Esophagus (tissue), 2 donors: Measurements from ENCODE around the gene UCP3. TPM values are rescaled to one million over a fixed set of nuclear protein-coding genes. Genes with fewer than 3 reads are reported as not detected.

Experiments used
- H3K27ac ChIP-seq, 2 donors: one replicate each; pipeline ENCODE4 v1.5.1; 2013; ENCODE audit warnings: low read depth in 2 of 2, mild to moderate bottlenecking in 2 of 2, inconsistent platforms in 1 of 2, low read length in 1 of 2, moderate library complexity in 1 of 2
- H3K27me3 ChIP-seq, 2 donors: one replicate each; pipeline ENCODE4 v1.6.1; 2013; ENCODE audit warnings: low read length in 2 of 2, control low read depth in 1 of 2, mild to moderate bottlenecking in 1 of 2; ENCODE audit not compliant: insufficient read depth in 2 of 2, control insufficient read depth in 1 of 2
- H3K36me3 ChIP-seq, 2 donors: one replicate each; pipeline ENCODE4 v1.6.1; 2013; ENCODE audit warnings: low read length in 1 of 2; ENCODE audit not compliant: control insufficient read depth in 2 of 2, insufficient read depth in 2 of 2
- H3K4me1 ChIP-seq, 2 donors: one replicate each; pipeline ENCODE4 v1.6.1; 2013; ENCODE audit warnings: low read length in 1 of 2; ENCODE audit not compliant: control insufficient read depth in 2 of 2, insufficient read depth in 2 of 2
- H3K4me3 ChIP-seq, 2 donors: one replicate each; pipeline ENCODE4 v1.5.1; 2013; ENCODE audit warnings: low read length in 2 of 2, mild to moderate bottlenecking in 2 of 2, low read depth in 1 of 2, moderate library complexity in 1 of 2
- H3K9me3 ChIP-seq, 2 donors: one replicate each; pipeline ENCODE4 v1.6.1; 2013; ENCODE audit warnings: mild to moderate bottlenecking in 2 of 2, low read depth in 1 of 2, low read length in 1 of 2, moderate library complexity in 1 of 2; ENCODE audit not compliant: control insufficient read depth in 2 of 2, insufficient read depth in 1 of 2
- WGBS, 2 donors: extraction: QIAGEN DNeasy Blood & Tissue Kit; methylation state at CpG; one replicate each; pipeline ENCODE4 v1.1.7; 2013; 5-methylcytosine and 5-hydroxymethylcytosine counted together
- polyA plus RNA-seq, 2 donors: library from polyadenylated mRNA; stranded (reverse); fragments of 200-250 nt; gene quantifications; one replicate each; pipeline ENCODE4 v1.2.3, GENCODE V29; 2013
- donor health status: healthy with polysubstance abuse.
- donor health status: Bipolar disorder and iron deficiency.

Gene UCP3
- polyA plus RNA-seq, 2 donors: 0.41 to 1.4 TPM

- H3K9me3 ChIP-seq: no peaks in the 10 kb centered on the region
- H3K27me3 ChIP-seq: no peaks in the 10 kb centered on the region
- H3K4me3 ChIP-seq: no peak overlapping the region
- no peak overlapping the region for H3K27ac ChIP-seq
- 92 to 94% methylated on average over 3 of the region's 3 CpGs for WGBS, 2 donors
- H3K4me1 ChIP-seq: peaks cover 0 to 2% of the 10 kb centered on the region in 2 donors
- H3K36me3 ChIP-seq: peaks cover 14 to 17% of the 10 kb centered on the region in 2 donors
Measured at GRCh38 chr11:74033046-74033445, 24.2 kb upstream of the UCP3 start.

GRCh38 chr11:74030723-74031676, 22.1 kb upstream of the UCP3 start:
- H3K36me3 ChIP-seq: peaks cover 17% of the 10 kb centered on the region in 2 donors
- no peaks in the 10 kb centered on the region for H3K27me3 ChIP-seq
- H3K4me3 ChIP-seq: no peak overlapping the region
- no peak overlapping the region for H3K27ac ChIP-seq
- WGBS, 2 donors: 84 to 86% methylated on average over 9 of the region's 9 CpGs
- no peaks in the 10 kb centered on the region for H3K9me3 ChIP-seq
- H3K4me1 ChIP-seq: peaks cover 0 to 2% of the 10 kb centered on the region in 2 donors

- H3K27ac ChIP-seq: no peak overlapping the region
- no peaks in the 10 kb centered on the region for H3K9me3 ChIP-seq
- no peaks in the 10 kb centered on the region for H3K27me3 ChIP-seq
- peaks cover 0 to 4% of the 10 kb centered on the region in 2 donors for H3K36me3 ChIP-seq
- H3K4me1 ChIP-seq: no peaks in the 10 kb centered on the region
- no peak overlapping the region for H3K4me3 ChIP-seq
- 83 to 85% methylated on average over 7 of the region's 7 CpGs for WGBS, 2 donors
Measured at GRCh38 chr11:74025467-74026166, 16.7 kb upstream of the UCP3 start.

- H3K9me3 ChIP-seq: no peaks in the 10 kb centered on the region
- H3K4me1 ChIP-seq: no peaks in the 10 kb centered on the region
- H3K27me3 ChIP-seq: no peaks in the 10 kb centered on the region
- H3K27ac ChIP-seq: no peak overlapping the region
- H3K4me3 ChIP-seq: no peak overlapping the region
- peaks cover 0 to 4% of the 10 kb centered on the region in 2 donors for H3K36me3 ChIP-seq
- WGBS, 2 donors: 60 to 66% methylated on average over 2 of the region's 2 CpGs
Measured at GRCh38 chr11:74024261-74025029, 15.6 kb upstream of the UCP3 start.

- Histone ChIP-seq H3K4me1 (peaks cover 4 to 6% of the 10 kb centered on the region in 2 donors), H3K27me3 (no peaks in the 10 kb centered on the region), H3K27ac (no peak overlapping the region)
Measured at GRCh38 chr11:74023276-74023675, 14.4 kb upstream of the UCP3 start.

GRCh38 chr11:74022546-74022945, 13.7 kb upstream of the UCP3 start:
- Histone ChIP-seq H3K9me3 (no peaks in the 10 kb centered on the region), H3K4me1 (peaks cover 6% of the 10 kb centered on the region in 2 donors), H3K27ac (no peak overlapping the region), H3K36me3 (no peaks in the 10 kb centered on the region), H3K4me3 (no peak overlapping the region), H3K27me3 (no peaks in the 10 kb centered on the region)
- WGBS, 2 donors: 92% methylated on average over 6 of the region's 6 CpGs

More at GRCh38 chr11:74023276-74023675, 14.4 kb upstream of the UCP3 start:
- Histone ChIP-seq H3K9me3 (no peaks in the 10 kb centered on the region), H3K4me3 (no peak overlapping the region), H3K36me3 (peaks cover 0 to 4% of the 10 kb centered on the region in 2 donors)

- Histone ChIP-seq H3K4me1 (peaks cover 6% of the 10 kb centered on the region in 2 donors), H3K27me3 (no peaks in the 10 kb centered on the region), H3K4me3 (no peak overlapping the region), H3K27ac (no peak overlapping the region), H3K9me3 (no peaks in the 10 kb centered on the region), H3K36me3 (no peaks in the 10 kb centered on the region)
- 96 to 98% methylated on average over 6 of the region's 6 CpGs for WGBS, 2 donors
Measured at GRCh38 chr11:74021998-74022397, 13.1 kb upstream of the UCP3 start.

GRCh38 chr11:74020539-74020938, 11.7 kb upstream of the UCP3 start:
- H3K27ac ChIP-seq: peak overlapping the region in 1 of 2 donors; percentile 16
- H3K4me3 ChIP-seq: no peak overlapping the region
- WGBS, 2 donors: 76 to 77% methylated on average over 4 of the region's 4 CpGs
- no peaks in the 10 kb centered on the region for H3K27me3 ChIP-seq
- H3K9me3 ChIP-seq: no peaks in the 10 kb centered on the region
- H3K4me1 ChIP-seq: peaks cover 6% of the 10 kb centered on the region in 2 donors
- H3K36me3 ChIP-seq: peaks cover 0 to 3% of the 10 kb centered on the region in 2 donors

- WGBS, 2 donors: 45 to 64% methylated on average over 4 of the region's 4 CpGs
- Histone ChIP-seq H3K27me3 (no peaks in the 10 kb centered on the region), H3K4me3 (no peak overlapping the region)
Measured at GRCh38 chr11:74019860-74020259, 11.0 kb upstream of the UCP3 start.

More at GRCh38 chr11:74019860-74020259, 11.0 kb upstream of the UCP3 start:
- Histone ChIP-seq H3K27ac (peak overlapping the region in 1 of 2 donors; percentile 47), H3K9me3 (no peaks in the 10 kb centered on the region), H3K4me1 (peaks cover 6 to 7% of the 10 kb centered on the region in 2 donors), H3K36me3 (peaks cover 0 to 3% of the 10 kb centered on the region in 2 donors)
